GM19372 (cell line): Measurements from ENCODE around the gene RTN1.

Experiments
- ATAC-seq: cut with Tn5 transposase; IDR thresholded peaks from one replicate; pipeline ENCODE4 v1.9.1; 2021; ENCODE audit warnings: mild to moderate bottlenecking, low read depth, moderate library complexity; ENCODE audit not compliant: unreplicated experiment

RTN1 gene

GRCh38 chr14:59811073-59811472 is 59.5 kb downstream of the RTN1 start:
- no peak for ATAC-seq

- ATAC-seq, result no peak
Observed at GRCh38 chr14:59803052-59803540, 67.5 kb downstream of the RTN1 start.

DNA sequence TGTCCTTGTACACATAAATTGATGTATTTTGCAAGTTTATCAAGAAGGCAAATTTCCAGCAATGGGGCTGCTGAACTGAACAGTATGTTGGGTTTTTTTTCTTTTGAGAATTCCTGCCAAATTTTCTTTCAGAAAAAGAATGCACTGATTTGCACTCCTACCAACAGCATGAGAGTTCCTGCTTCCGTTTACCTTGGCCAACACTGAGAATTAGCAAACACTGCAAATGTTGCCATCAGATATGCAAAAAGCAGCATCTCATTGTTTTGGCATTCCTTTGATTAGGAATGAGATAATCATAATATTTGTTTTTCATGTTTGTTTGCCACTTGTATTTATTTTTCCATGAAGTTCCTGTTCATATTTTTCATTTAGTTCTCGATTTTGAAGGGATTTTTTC is 82.4 kb downstream of the RTN1 start:
- no peak for ATAC-seq

DNA sequence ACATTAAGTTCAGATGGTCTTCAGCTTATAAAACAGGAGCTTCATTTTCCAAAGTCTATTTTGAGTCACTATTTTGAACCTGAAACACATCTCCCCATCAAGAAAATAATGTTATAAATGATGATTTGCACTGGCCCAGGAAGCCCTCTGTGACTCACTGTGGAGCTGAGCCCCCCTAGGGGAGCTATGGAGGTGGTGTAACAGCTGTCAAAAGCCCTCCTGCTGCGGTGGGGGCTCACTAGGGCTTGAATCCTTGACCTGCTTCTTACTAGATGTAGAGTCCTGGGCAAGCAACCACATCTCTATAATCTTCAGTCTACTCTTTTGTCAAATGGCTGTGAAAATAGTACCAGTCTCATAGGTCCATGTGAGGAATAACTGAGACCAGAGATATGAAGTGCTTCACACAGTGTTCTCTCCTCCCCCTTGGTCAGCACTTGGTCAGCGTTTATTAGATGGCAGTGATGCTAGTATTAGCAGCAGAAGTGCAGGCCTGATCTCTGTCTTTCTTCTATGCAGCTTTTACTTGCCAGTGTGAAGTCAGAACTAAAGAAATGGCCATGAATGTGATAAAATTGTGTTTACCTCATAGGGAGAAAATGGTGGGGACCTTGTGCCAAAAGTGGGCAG is 83.4 kb downstream of the RTN1 start:
- no peak for ATAC-seq

DNA sequence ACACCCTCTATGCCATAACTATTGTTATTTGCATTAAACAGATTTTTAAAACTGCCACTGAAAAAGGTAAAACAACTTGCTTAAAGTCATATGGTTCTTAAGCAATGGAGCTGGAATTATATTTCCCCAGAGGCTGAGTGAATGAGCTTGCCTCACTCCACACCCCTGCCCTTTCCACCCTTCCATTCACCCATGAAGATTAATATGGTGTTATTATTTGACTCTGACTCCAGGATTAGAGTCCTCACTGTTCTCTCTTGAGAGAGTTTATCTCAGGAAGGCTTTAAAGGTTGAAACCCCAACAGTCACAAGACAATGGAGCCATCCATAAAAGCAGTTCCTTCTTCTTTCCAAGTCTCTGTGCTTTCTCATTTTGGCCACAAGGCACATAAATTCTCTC is 84.9 kb downstream of the RTN1 start:
- no peak for ATAC-seq

DNA sequence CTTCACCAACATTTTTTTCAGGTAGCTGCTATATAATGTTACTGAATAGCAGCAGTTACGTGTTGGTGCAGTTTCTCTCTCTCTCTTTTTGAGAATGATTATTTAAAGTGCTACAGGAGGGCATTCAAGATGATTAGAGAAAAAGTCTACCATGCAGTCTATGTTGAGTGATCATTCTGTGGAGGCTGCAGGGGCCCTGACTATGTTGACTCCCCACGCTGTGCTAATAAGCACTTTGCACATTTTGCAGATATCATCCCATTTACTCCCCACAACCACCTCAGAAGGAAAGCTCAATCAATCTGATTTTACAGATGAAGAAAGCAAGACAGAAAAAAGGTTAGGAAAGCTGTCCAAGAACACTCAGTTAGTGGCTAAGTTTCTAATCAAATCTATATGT is 87.8 kb downstream of the RTN1 start:
- ATAC-seq, result no peak

DNA sequence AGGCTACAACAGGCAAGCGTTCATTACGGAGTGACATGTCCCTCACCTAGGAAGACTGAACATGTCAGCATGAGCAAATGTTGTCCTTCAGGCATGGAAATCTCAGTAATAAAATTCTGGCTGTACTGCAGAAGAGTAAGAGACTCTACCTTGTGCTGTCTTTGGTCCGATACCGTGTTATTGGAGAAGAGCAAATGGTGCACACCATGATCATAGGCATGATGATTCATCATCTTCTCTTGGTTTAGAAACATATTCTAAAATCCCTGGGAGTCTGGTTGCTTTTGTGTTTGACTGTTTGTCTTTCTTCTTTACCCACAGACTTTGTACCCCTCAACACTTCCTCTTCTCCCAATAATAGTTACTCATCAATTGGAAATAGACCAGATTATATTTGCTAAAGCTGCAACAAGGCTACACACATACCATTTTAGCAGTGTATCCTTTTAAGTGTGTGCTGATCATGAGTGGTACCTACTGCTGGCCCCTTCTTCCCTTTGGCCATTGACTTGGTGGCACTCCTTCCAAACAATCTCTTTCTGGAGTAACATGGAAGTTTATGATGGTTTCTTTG is 93.5 kb downstream of the RTN1 start:
- no peak for ATAC-seq

- no peak for ATAC-seq
Observed at GRCh38 chr14:59776468-59776867, 94.1 kb downstream of the RTN1 start.

DNA sequence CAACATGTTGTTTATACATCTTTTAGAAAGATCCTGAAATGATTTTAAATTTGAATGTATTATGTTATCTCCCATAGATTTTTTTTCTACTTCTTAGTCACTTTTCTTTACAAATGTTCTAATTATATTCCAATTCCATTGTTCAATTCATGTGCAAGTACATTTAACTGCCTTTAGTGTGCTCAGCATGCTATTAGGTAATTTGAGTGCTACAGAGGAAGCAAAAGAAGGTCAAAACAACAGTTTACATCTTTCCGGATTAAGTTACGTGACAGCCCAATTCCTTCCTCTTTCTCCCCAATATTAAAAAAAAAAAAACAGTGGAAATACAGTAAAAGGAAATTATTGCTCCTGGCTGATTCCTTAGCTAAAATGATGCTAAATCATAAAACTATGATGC is 98.3 kb downstream of the RTN1 start:
- no peak for ATAC-seq

DNA sequence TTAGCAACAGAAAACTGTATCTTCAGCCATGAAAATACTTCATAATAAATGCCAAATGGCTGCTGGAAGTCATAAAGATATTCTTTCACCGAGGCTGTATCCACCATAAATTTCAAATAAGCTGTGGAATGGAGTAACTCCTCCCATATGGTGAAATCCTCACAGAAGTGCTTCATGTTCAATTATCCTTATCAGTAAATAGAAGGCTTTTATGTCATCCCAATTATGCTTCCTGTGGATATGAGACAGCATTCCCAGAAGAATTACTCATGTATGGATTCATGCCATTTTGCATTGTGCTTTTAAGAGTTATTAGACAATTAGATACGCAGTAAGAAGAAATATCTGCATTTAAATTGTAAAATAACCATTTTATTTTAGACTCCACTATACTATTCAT is 99.0 kb downstream of the RTN1 start:
- ATAC-seq, result no peak

GRCh38 chr14:59769586-59769985 is 101.0 kb downstream of the RTN1 start:
- no peak for ATAC-seq

DNA sequence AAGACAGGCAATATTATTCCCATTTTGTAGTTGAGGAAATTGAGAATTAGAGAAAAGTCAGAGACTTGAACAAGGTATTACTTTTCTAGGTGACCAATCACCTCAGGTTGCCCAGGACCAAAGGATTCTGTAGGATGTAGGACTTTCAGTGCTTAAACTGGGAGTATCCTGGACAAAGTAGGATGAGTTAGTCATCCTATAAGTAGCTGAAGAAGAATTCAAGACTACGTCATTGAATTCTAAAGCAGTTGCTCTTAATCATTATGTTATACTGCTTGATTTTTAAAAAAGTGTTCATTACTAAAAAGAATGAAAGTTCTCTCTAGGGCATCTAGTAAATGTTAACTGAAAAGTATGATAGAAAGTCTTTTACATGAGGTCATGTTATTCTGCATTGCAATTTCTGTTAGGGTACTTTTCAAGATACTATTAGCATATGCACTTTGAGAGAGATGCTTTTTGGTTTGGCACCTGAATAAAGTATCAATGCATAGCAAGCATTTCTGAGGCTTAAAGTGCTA is 101.7 kb downstream of the RTN1 start:
- no peak for ATAC-seq

- ATAC-seq, result no peak
Observed at GRCh38 chr14:59761851-59762250, 108.7 kb downstream of the RTN1 start.

- ATAC-seq, result no peak
Observed at GRCh38 chr14:59755409-59756135, 115.0 kb downstream of the RTN1 start.

GRCh38 chr14:59754256-59754655 is 116.3 kb downstream of the RTN1 start:
- ATAC-seq, result no peak

DNA sequence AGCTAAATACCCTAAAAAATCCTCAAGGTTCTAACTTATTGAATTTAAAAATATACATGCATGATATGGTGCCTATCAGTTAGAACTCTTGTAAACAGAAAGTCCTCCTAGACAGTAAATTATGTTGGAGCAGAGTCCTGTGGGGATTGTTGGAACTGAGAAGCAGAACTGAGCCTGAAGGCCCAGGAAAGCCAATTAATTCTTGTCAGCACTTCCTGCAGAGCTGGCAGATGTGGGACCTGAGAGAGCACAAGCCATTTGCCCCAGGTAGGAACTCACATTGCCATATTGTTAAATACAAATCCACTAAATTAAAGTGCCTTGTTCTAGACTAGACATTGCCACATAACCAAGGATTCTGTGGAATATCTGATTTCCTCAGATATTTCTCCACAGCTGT is 117.1 kb downstream of the RTN1 start:
- ATAC-seq, result no peak

DNA sequence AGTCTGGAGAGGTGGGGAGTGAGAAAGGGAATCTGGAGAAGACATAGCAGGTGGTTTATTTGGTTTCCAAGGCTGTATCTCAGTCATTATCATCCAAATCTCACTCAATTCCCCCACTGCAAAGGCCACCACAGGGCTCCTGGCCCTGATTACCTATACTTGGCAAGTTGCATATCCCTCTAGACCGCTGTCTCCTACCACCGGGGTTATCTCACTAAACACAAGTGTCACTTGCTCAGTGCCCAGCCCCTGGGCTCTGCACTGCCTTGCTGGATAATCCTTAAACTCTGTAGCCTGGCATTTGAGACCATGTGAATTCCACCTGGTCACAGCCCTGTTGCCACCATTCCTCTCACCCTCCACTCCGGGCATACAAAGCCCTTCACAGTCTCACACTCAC is 119.0 kb downstream of the RTN1 start:
- no peak for ATAC-seq

- no peak for ATAC-seq
Observed at GRCh38 chr14:59739794-59740193, 130.8 kb downstream of the RTN1 start.

- ATAC-seq, result no peak
Observed at GRCh38 chr14:59728304-59728703, 142.3 kb downstream of the RTN1 start.

DNA sequence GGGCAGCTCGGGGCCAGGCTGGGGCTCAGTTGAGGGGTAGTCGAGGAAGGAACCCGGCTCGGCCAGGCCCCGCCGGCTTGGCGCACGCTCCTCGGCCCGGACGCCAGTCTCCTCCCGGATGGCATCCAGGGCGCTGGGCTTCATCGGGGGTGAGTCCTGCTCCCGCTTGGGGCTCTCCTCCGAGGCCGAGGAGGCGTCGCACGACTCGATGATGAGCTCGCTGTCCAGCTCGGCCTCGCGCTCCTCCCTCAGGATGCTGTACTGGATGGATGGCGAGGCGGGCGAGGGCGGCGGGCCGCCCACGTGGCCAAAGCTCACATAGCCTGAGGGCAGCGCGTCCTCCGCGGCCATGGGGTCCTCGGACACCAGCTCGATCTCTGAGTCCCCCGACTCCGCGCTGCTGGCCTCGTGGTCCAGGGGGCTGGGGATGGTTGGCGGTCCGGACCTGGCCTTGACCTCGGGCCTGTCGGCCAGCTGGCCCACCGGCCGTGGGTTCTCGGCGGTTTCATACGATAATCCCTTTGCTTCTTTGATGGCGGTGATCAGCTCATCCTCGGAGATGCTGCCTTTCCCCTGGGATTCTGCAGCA is 143.4 kb downstream of the RTN1 start:
- ATAC-seq, result no peak

DNA sequence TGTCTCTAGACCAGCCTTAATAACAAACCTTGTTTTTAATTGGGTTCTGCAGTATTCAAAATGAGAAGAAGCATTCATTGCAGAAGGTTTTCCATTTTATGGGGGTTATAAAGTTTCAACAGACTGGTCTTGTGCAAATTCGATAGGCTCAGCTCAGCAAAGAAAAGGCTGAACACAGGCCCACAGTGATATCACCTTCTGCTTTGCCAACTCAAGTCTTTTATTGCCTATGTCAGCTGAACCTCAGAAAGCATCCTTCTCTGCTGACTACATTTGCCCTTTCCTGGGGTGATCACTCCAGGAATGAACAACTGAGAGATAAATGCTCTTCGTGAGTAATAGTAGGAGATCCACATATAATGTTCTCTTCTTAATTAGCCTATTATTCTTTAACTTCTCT is 159.5 kb downstream of the RTN1 start:
- ATAC-seq, result no peak
